ENCODE measurements around the gene CEBPE.

Gene CEBPE

DNA sequence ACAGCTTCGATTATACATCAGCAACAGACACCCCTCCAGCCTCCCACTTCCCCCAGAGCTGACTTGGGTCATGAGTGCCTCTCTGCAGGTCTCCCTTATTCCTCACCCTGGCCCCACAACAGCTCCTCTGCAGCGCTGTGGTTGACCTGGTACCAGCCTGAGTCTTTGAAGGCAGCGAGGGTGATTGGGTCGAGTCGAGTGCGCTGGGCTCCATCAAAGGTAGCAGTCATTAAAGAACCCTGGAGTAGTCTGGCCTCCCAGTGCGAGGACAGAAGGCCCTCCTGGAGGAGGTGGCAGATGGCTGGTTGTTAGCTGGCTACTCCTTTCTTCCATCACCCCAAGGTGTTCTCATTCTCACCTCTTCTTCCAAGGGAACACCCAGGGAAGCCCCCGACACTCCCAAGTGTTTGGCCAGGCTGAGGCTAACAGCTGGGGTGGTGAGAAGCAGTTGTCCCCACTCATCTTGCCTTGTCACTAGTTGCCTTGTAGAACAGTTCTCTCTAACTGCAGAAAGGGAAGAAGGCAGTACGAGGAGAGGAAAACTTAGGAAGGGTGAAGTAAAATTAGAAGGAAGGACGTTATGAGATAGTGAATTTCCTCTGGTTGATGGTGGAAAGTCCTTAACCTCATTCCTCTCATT, 16.9 kb downstream of the CEBPE start:
- DNase-seq, result no peak

DNA sequence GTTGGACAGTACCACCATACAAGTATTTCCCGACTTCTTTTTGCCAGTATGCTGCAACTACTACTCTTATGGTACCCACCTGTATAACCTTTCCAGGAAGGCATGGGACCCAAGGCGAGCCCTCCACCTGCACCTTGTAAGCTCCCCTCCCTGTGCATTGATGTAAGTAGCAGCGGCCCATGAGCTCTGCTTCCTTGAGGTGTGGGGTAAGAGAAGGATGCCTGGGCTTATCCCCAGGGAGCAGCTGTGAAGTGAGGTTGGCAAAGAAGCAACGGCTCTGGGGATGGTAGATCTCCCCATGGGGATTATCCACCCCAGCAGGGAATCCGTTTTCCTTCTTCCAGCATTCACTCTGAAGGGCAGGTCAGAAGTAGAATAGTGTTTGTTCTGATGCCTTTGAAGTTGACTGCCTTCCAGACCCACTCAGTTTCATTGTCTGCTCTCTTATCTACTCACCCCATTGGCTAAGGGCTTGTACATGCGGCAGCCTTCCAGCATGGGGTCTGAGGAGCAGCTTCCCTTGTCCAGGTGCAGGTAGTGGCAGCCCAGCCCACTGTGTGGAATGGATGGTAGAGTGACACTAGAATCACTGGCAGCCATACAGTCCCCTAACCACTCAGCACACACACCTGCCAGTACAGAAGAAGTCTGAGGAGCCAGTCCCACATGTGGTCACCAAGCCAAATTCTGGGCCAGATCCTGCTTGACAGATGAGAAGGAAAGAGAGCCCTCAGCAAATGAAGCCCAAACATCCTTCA, 17.7 kb downstream of the CEBPE start:
- DNase-seq, result no peak

- DNase-seq, result no peak
Observed at GRCh38 chr14:23099212-23099861, 19.7 kb downstream of the CEBPE start.

GRCh38 chr14:23097786-23098185, 21.3 kb downstream of the CEBPE start:
- DNase-seq, result no peak

DNA sequence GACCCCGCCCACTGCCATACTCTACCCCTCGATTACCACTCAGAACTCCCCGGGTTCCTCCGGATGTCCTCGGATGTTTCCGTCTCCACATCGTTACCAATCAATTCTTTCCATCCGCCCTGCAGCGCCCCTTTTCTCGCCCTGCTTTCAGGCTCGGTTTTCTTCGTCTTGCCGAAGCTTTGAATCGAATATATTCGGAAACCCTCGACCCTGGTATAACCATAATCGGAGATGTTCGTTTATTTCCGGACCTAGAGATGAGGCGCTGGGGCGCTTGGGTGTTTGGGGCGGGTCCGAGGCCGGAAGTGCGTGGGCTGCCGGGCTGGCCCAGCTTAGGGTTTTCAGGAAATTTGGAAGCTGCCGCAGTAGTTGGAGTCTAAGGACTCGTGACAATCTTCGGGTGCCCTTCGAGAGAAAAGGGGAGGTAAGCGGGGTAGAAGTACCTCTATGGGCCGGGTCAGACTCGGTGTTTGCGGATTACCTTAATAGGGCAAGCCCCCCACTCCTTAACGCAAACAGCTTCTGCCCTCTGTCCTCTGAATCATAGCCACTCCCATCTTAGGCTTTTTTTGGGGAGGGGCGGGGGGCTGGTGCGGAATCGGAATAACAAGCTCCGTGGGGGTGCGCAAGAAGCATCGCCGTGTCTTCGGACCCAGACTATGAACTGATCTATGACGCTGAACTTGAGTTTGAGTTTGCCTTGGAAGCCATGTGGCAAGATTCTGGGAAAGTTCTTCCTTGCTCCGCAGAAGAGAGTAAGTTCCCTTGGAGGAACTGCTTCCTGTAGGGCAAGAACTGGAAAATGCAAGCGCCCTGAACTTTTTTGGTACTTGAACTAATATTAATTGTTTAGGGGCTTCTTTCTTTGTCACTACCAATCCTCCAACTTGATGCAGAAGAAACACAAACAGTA, 23.6 kb downstream of the CEBPE start, which contains the start of gene C14orf119:
TSS of gene C14orf119 (plus strand) at position 310 of the 913 bp plus-strand sequence. CDS start 2,154 bp downstream, outside the sequence.
- peak; percentile 99 to 100 for DNase-seq

DNA sequence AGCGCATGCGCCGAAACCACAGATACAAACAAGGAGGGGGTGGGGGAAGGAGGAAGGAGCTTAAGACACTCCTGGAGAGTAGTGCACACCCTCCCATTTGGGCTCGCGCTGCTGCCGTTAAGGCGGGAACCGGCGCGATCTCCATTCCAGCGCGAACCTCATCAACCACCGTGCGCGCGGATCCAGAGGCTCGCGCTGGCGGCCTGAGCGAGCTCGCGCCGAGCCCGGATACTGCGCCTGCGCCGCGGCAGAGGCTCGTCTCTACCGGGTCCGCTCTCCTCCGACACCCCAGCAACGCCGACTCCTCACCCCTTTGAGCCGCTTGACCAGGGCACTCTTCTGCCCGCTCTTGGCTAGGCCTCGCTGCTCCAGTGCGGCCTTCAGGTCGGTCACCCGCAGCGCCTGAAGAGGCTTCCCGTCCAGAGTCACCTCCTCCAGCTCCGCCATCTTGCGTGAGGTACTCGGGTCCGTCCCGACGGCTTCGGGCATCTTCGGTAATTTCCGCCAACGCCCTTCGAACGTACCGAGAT, 24.3 kb downstream of the CEBPE start, which contains the start of gene ACIN1:
TSS of gene ACIN1 (minus strand) at position 471 of the 530 bp plus-strand sequence. CDS start at position 447, 24 bp downstream.
- peak in 1 of 2 experiments; percentile 74 for DNase-seq

GRCh38 chr14:23093991-23094665, 24.9 kb downstream of the CEBPE start:
- DNase-seq, result peak in 1 of 2 experiments; percentile 72

- DNase-seq, result no peak
Observed at GRCh38 chr14:23093526-23093925, 25.5 kb downstream of the CEBPE start.

GRCh38 chr14:23093104-23093503, 26.0 kb downstream of the CEBPE start:
- no peak for DNase-seq

DNA sequence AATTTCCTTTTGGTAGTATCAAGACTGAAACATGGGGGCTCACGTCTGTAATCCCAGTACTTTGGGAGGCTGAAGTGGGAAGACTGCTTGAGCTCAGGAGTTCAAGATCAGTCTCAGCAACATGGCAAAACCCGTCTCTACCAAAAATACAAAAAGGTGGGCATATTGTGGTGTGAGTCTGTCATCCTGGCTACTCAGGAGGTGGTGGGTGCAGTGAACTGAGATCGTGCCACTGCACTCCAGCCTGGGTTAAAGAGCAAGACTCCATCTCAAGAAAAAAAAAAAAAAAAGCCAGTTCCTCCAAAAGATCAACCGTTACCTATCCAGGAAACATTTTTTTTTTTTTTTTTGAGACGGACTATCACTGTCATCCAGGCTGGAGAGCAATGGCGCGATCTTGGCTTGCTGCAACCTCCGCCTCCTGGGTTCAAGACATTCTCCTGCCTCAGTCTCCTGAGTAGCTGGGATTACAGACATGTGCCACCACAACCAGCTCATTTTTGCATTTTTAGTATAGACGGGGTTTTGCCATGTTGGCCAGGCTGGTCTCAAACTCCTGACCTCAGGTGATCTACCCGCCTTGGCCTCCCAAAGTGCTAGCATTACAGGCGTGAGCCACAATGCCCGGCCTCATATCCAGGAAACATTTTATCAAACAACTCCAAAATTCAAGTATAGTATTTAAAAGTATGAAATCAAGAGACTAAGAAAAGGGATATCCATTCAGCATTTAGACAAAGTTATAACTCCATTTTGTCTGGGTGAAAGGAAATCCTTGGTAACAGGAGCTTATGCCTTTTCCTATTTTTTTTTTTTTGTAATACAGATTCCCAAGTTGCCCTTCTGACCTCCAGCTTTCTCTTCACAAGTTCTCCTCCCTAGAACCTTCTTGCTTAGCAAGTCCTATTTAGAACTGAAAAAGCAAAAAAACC, 27.5 kb downstream of the CEBPE start:
- DNase-seq, result no peak

DNA sequence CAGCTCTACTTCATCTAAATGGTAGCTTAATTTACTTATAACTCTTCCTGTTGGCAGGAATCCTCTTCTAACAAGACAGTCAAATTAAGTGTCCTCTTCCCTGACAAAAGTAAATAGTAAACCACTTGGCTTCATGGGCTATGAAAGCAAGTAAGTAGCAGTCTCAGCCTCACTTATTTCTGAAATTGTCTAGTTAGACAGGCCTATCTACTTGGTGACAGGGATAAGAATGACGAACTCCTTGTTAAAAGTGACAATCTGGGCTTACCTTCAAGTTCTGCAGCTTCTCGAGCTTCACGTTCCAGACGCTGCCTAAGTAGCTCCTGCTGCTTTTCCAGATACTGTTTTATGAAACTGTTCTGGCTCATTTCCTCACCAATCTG, 28.8 kb downstream of the CEBPE start:
- DNase-seq, result no peak

DNA sequence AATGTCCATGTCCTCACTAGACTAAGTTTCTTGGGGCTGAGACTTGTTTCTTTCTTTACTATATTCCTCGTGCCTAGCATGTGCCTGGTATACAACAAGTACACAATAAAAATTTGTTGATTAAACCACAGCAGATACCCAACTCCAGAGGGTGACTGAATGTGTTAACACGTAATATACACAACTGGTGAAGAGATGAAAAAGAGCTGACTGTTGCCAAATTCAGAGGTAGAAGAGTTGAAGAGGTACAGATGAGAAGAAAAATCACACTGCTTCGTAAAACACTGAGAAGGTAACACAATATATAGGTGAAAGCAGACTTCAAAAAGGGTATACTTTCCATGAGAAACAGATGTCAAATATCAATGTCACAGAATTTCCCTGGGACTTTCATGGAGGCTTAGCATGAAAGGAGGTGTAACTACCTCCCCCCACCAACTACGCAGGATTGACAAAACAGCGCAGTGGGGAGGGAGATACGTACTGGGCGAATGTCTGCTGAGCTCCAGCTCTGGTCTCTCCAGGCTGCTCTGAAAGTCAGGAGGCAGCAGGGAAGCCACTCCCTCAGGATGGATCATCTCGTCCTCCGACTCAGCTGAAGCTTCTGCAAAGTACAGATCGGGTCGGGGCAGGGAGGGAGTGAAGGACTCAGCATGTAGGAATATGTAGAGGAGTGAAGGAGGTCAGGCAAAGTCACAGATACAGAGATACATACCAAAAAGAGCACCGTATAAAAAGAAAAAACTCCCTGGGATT, 29.4 kb downstream of the CEBPE start:
- no peak for DNase-seq

DNA sequence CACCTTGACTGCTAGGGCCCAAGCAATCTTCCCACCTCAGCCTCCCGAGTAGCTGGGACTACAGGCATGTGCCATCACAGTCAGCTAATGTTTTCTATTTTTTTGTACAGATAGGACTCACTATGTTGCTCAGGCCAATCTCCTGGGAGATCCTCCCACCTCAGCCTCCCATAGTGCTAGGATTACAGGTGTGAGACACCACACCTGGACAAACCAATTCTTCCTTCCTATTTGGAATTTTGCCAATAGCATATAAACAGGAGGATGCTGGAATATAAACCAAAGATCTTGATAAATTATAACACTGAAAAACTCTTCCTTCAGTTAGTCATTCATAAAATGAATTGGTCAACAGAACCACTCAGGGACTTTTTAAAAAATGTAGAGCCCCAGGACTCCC, 32.5 kb downstream of the CEBPE start:
- no peak for DNase-seq

DNA sequence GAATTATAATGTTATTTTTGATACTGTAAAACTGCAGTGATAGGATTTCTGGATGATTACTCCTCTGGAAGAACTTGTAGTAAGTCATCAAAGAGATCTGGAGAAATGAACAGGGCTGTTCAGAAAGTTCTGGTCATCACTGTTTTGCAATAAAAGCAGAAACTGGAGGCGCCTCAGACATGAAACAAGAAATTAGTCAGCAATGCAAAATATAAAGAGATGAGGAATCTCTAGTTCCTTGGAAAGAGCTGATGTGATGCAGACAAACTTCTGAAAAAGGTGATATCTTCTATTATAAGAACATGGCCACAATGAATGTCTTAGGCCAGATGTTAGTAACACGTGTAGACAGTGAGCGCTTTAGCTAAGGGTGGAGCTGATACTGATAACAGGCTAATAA, 33.6 kb downstream of the CEBPE start:
- no peak for DNase-seq

DNA sequence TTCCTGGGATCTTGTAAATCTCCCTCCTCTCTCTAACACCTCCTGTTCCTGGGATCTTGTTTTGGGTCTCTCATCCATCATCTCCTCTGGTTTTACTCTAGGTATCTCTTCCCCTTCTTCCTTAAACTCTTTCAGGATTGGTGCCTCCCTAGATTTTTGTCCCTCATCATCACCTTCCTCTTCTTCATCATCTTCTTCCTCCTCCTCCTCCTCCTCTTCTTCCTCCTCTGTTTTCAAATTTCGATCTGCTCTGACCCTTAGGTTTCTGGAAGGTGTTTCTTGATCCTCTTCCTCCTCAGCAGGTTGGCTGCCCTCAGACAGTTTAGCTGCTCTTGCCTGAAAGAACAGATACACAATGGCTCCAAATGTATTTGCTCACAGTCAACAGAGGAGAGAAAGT, 38.6 kb downstream of the CEBPE start:
- no peak for DNase-seq

GRCh38 chr14:23079716-23080115, 39.3 kb downstream of the CEBPE start:
- DNase-seq, result no peak

DNA sequence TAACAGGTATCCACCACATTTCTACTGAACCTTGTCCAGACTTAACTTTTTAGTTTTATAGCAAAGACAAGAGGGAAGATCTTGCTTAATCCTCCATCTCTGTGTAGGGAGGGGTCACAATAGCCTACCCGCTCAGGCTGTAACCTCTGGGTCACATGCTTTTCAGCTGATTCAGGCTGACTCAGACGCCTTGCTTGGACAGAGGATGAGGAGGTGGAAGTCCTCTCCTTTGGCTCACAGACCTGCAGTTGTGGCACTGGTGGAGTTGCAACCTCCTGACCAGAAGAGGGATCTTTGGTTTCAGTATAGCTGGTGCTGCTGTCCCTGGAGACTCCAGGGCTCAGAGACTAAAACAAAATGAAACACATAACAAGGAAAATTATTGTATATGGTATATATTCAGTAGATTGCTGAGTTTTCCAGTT, 40.4 kb downstream of the CEBPE start:
- DNase-seq, result no peak

- DNase-seq, result no peak
Observed at GRCh38 chr14:23077962-23078361, 41.1 kb downstream of the CEBPE start.

DNA sequence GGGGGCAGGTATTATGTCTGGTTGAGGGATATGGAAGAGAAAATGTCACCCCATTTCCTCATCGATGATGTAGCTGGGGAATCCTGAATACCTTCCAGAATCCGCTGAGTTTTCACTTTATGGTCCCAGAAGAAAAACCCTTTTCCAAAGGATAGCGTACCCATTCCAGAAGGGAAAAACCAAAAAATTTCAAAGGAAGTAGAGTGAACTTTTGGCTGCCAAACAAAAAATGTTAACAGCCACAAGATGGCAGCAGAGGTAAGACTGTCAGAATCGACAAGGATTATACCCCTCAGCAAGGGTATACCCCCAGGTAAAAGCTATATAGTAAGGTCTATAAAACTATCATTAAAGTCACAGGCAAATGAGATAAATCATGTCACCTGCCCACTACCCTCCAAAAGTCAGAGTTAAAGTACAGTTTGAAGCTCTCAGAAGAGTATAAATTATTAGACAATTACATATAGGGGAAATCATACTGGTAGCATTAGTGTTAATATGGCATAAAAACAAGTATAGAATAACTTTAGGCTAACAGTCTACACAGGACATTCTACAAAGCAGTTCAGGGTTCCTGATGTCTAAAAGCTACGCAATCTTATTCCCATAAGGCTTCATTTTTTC, 42.2 kb downstream of the CEBPE start:
- DNase-seq, result no peak

Measured in activated CD4-positive, alpha-beta T cell treated with anti-CD3 and anti-CD28 coated beads, Interleukin-2, amount 50 U/mL, for 48 hours (primary cell).